ENCODE results near the gene LRP1B.

- TF ChIP-seq GATA2 (IDR thresholded peaks at IDR 0.05; ENCODE audit: low read depth, low read length) (no peak), GATA3 (IDR thresholded peaks at IDR 0.05; ENCODE audit: low read depth, low read length) (no peak)
Measured at GRCh38 chr2:140814141-140814540, 1316.7 kb downstream of the LRP1B start.
